ENCODE measurements around the gene SH2D2A.

DNA sequence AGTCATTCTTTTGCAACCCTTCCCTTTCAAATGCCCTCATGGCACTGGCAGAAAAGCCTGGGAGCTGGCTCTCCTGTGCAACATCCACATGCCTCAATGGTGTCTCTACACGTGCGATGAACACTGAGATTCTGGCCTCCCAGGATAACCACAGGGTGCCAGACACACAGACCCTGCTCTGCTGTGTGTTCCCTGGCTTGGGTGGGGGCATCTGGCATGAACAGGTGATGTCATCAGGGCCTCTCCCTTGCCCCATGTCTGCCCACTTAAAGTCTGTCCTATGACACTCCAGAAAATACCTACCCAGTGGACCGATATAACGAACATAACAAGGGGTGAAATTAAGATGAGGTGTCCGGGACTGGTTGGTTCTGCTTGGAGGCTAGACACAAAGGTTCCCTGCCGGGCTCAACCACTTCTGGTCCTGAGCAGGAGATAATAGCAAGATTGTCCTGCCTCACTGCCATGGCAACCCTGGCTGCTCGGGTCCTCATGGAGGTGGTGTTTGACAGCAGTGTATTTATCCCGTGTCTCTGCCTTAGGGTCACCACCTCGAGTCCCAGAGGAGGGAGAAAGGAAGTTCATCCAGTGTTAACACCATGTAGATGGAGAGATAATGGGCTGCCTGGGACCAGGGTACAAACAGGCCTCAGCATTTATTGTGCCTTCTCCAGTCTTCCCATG, 22.9 kb upstream of the SH2D2A start:
- TF ChIP-seq, protein P1, sequence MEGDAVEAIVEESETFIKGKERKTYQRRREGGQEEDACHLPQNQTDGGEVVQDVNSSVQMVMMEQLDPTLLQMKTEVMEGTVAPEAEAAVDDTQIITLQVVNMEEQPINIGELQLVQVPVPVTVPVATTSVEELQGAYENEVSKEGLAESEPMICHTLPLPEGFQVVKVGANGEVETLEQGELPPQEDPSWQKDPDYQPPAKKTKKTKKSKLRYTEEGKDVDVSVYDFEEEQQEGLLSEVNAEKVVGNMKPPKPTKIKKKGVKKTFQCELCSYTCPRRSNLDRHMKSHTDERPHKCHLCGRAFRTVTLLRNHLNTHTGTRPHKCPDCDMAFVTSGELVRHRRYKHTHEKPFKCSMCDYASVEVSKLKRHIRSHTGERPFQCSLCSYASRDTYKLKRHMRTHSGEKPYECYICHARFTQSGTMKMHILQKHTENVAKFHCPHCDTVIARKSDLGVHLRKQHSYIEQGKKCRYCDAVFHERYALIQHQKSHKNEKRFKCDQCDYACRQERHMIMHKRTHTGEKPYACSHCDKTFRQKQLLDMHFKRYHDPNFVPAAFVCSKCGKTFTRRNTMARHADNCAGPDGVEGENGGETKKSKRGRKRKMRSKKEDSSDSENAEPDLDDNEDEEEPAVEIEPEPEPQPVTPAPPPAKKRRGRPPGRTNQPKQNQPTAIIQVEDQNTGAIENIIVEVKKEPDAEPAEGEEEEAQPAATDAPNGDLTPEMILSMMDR (IDR thresholded peaks at IDR 0.05), result no peak
- TF ChIP-seq POLR2AphosphoS5 (IDR thresholded peaks at IDR 0.05; ENCODE audit: insufficient read depth in 1 of 2, low read depth in 1 of 2), result no peak
